Nephron progenitor cell (in vitro differentiated cells): ENCODE measurements around the gene USP20.

Experiments
- DNase-seq: peaks from one replicate; pipeline ENCODE4 v3.0.0; 2021
- H3K27ac Mint-ChIP-seq: 2 replicates; pipeline ENCODE4 v1.8.0; 2021; ENCODE audit warnings: mild to moderate bottlenecking, moderate library complexity, mixed read lengths
- H3K27me3 Mint-ChIP-seq: 2 replicates; pipeline ENCODE4 v1.8.0; 2021; ENCODE audit warnings: mild to moderate bottlenecking, low read depth, mixed read lengths; ENCODE audit not compliant: poor library complexity
- H3K36me3 Mint-ChIP-seq: 2 replicates; pipeline ENCODE4 v1.8.0; 2021; ENCODE audit warnings: low read depth, mixed read lengths
- H3K4me1 Mint-ChIP-seq: 2 replicates; pipeline ENCODE4 v1.8.0; 2021; ENCODE audit warnings: mixed read lengths
- H3K4me3 Mint-ChIP-seq: 2 replicates; pipeline ENCODE4 v1.8.0; 2021; ENCODE audit warnings: mild to moderate bottlenecking, moderate library complexity, mixed read lengths
- H3K9me3 Mint-ChIP-seq: 2 replicates; pipeline ENCODE4 v1.8.0; 2021; ENCODE audit warnings: mild to moderate bottlenecking, moderate library complexity, mixed read lengths
- TF ChIP-seq, protein P1 (sequence below): fragments of 200-600 bp; sonication (generic); IDR thresholded peaks from 2 replicates; pipeline ENCODE4 v1.5.0; 2021; ENCODE audit warnings: antibody characterized with exemption

Gene USP20

GRCh38 chr9:129878291-129878690 lies 43.0 kb downstream of the USP20 start:
- TF ChIP-seq, protein P1, sequence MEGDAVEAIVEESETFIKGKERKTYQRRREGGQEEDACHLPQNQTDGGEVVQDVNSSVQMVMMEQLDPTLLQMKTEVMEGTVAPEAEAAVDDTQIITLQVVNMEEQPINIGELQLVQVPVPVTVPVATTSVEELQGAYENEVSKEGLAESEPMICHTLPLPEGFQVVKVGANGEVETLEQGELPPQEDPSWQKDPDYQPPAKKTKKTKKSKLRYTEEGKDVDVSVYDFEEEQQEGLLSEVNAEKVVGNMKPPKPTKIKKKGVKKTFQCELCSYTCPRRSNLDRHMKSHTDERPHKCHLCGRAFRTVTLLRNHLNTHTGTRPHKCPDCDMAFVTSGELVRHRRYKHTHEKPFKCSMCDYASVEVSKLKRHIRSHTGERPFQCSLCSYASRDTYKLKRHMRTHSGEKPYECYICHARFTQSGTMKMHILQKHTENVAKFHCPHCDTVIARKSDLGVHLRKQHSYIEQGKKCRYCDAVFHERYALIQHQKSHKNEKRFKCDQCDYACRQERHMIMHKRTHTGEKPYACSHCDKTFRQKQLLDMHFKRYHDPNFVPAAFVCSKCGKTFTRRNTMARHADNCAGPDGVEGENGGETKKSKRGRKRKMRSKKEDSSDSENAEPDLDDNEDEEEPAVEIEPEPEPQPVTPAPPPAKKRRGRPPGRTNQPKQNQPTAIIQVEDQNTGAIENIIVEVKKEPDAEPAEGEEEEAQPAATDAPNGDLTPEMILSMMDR, result no peak
- no peak for DNase-seq
- Mint-ChIP-seq H3K27ac (no peak overlapping the region), H3K9me3 (no peaks in the 10 kb centered on the region), H3K4me1 (peaks cover 14% of the 10 kb centered on the region), H3K36me3 (peaks cover 18% of the 10 kb centered on the region), H3K4me3 (no peak overlapping the region), H3K27me3 (no peaks in the 10 kb centered on the region)

DNA sequence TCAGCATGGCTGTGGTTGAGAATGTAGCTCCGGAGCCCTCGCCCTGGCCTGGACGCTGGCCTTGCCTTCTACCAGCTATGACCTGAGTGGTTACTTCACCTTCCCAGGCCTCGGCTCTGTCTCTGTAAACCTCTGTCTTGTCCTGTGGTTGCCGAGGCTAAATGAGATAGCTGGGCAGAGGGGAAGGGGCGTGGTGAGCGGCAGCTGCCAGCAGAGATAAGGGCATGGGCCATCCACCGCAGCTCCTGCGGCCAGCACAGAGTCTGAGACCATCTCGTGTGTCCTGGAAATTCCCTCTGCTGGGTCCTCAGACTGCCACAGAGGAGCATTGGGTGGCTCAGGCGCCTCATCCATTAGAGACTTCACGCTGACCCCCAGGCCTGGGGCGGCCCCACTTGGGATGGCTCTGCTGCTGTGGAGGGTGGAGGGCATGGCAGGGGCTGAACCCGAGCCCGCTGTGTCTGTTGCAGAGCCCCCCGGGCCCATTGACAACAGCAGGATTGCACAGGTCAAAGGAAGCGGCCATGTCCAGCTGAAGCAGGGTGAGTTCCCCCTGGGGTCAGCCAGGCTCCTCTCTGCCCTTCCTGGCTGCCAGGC lies 43.9 kb downstream of the USP20 start:
- Mint-ChIP-seq H3K9me3 (no peaks in the 10 kb centered on the region), H3K27ac (peak overlapping the region; percentile 45), H3K27me3 (no peaks in the 10 kb centered on the region), H3K4me3 (no peak overlapping the region), H3K4me1 (peaks cover 9% of the 10 kb centered on the region), H3K36me3 (peaks cover 9% of the 10 kb centered on the region)
- TF ChIP-seq, protein P1, result no peak
- DNase-seq, result no peak

DNA sequence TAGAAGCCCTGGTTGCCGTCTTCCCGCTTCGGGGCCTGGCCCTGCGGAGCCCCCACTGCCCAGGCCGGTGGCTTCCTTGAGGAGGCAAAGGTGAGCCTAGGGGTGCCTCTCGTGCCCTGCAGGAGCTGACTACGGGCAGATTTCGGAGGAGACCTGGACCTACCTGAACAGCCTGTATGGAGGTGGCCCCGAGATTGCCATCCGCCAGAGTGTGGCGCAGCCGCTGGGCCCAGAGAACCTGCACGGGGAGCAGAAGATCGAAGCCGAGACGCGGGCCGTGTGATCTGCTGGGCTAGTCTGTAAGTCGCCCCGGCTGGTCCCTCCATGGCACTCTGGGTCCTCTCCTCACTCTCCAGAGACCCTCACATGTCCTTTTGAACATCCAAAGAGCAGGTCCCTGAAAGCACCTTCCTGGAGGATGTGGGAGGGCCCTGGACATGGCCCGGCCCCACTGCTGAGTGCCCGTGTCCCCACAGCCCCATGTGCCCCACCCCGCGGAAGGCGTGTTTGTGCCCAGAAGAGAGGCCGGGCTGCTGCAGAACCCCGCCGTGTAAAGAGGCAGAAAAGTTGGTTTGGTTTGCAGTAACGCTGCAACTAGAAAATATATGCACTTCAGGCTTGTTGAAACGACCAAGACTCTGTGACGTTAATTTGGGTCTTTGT lies 44.9 kb downstream of the USP20 start:
- H3K27ac Mint-ChIP-seq, result no peak overlapping the region
- H3K4me3 Mint-ChIP-seq, result no peak overlapping the region
- TF ChIP-seq, protein P1, result no peak
- DNase-seq, result no peak
- no peaks in the 10 kb centered on the region for H3K9me3 Mint-ChIP-seq
- peaks cover 19% of the 10 kb centered on the region for H3K4me1 Mint-ChIP-seq
- H3K36me3 Mint-ChIP-seq, result peaks cover 4% of the 10 kb centered on the region
- no peaks in the 10 kb centered on the region for H3K27me3 Mint-ChIP-seq

DNA sequence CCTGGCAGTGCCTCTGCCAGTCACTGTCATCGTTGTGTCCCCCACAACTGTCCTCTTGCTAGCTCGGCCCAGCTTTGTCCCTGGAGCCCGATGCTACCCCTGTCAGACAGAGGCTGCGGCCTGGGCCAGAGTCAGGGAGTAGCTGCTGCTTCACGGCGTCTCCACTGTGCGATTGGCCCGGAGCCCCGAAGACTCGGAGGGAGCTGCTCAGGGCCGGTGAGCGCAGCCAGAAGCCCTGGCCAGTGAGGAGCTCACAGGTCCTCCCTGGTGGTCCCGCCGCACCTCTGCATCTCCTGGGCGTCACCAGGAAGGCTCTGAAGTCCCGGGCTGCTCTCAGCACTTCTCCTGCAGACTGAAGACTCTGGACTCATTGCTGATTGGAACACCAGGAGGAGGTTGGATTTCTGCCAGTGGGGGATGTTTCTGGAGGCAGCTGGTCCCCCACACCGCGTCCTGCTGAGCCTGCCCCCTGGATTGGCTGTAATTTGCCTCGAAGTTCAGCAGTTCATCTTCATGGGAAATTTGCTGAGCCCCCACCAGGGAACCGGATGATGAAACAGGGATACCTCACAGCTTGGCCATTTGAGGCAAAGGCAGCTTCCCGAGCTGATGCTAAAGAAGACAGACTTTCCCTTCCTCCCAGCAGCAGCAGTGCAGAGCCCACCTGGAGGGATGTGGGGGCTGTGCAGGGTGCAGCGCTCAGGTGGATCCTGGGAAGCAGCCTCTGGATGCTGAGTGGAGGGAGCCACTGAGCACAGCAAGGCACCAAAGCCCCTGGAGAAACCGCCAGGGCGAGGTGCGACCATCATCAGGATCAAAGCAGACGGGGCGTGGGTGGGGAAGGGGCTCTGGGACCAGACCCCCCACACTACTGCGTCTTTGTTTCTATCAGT lies 45.6 kb downstream of the USP20 start:
- H3K27ac Mint-ChIP-seq, result no peak overlapping the region
- no peak for DNase-seq
- H3K27me3 Mint-ChIP-seq, result no peaks in the 10 kb centered on the region
- H3K9me3 Mint-ChIP-seq, result no peaks in the 10 kb centered on the region
- H3K4me1 Mint-ChIP-seq, result peaks cover 26% of the 10 kb centered on the region
- TF ChIP-seq, protein P1, result no peak
- H3K36me3 Mint-ChIP-seq, result peaks cover 4% of the 10 kb centered on the region
- no peak overlapping the region for H3K4me3 Mint-ChIP-seq

GRCh38 chr9:129881547-129882324 lies 46.5 kb downstream of the USP20 start:
- H3K9me3 Mint-ChIP-seq, result no peaks in the 10 kb centered on the region
- peaks cover 3% of the 10 kb centered on the region for H3K27me3 Mint-ChIP-seq
- DNase-seq, result no peak
- no peak overlapping the region for H3K4me3 Mint-ChIP-seq
- H3K36me3 Mint-ChIP-seq, result peaks cover 4% of the 10 kb centered on the region
- no peak overlapping the region for H3K27ac Mint-ChIP-seq
- H3K4me1 Mint-ChIP-seq, result peaks cover 31% of the 10 kb centered on the region
- TF ChIP-seq, protein P1, result no peak
